T-cell (primary cell): Measurements from ENCODE around the gene SCN2A. TPM values are rescaled to one million over a fixed set of nuclear protein-coding genes. Genes with fewer than 3 reads are reported as not detected.

Experiments used
- ATAC-seq, 4 experiments: fragments of 200-7000 bp in 3 of 4; fragments of 150-1000 bp in 1 of 4; cut with Tn5 transposase; replicated peaks in 1 of 4; 1 replicate in 3 of 4; 2 replicates in 1 of 4; pipeline ENCODE4 v1.10.0; 2021; ENCODE audit warnings: moderate library complexity in 3 of 4, mild to moderate bottlenecking in 2 of 4, moderate number of reproducible peaks in 1 of 4
- CTCF ChIA-PET, 2 donors: fragments of 300-600 bp; sonication (Branson Sonifier 250); formaldehyde crosslinking; loops; one replicate each; lab custom pipeline; 2022; ENCODE audit warnings: antibody characterized with exemption in 2 of 2; lab: Charles Lee
- POLR2A ChIA-PET, 2 donors: fragments of 300-600 bp; sonication (Branson Sonifier 250); formaldehyde crosslinking; loops; one replicate each; lab custom pipeline; 2022; ENCODE audit warnings: antibody characterized with exemption in 2 of 2; lab: Charles Lee
- DNase-seq, 35 experiments: peaks; one replicate each; pipeline versions ENCODE4 v3.0.0 to v3.0.0-alpha.2; 2013 to 2023
- H3K27ac ChIP-seq: one replicate; pipeline ENCODE4 v1.5.1; 2013; ENCODE audit warnings: low read length
- H3K27me3 ChIP-seq, 2 experiments: replicated peaks in 1 of 2; 1 replicate in 1 of 2; 2 replicates in 1 of 2; pipeline versions ENCODE4 v1.6.1 to v1.7.0; 2013; ENCODE audit warnings: low read length in 1 of 2, mixed read lengths in 1 of 2; ENCODE audit not compliant: control insufficient read depth in 2 of 2, insufficient read depth in 2 of 2; ENCODE audit errors: extremely low read depth in 1 of 2
- H3K36me3 ChIP-seq, 2 donors: 1 replicate in 1 of 2; 2 replicates in 1 of 2; pipeline versions ENCODE4 v1.6.1 to v1.7.0; 2013; ENCODE audit warnings: low read length in 1 of 2; ENCODE audit not compliant: control insufficient read depth in 2 of 2, insufficient read depth in 1 of 2; ENCODE audit errors: extremely low read depth in 1 of 2
- H3K4me1 ChIP-seq, 2 experiments: 1 replicate in 1 of 2; 2 replicates in 1 of 2; pipeline versions ENCODE4 v1.6.1 to v1.7.0; 2013; ENCODE audit warnings: low read length in 2 of 2, mixed read lengths in 1 of 2; ENCODE audit not compliant: insufficient read depth in 2 of 2, control insufficient read depth in 1 of 2; ENCODE audit errors: extremely low read depth in 1 of 2
- H3K4me3 ChIP-seq, 2 donors: 1 replicate in 1 of 2; 2 replicates in 1 of 2; pipeline versions ENCODE4 v1.5.1 to v1.7.0; 2013; ENCODE audit warnings: mild to moderate bottlenecking in 2 of 2, low read length in 1 of 2, moderate library complexity in 1 of 2; ENCODE audit not compliant: control insufficient read depth in 1 of 2; ENCODE audit errors: extremely low read depth in 1 of 2
- H3K9me3 ChIP-seq: 2 replicates; pipeline ENCODE4 v1.7.0; 2013
- H3K27ac Mint-ChIP-seq, 2 donors: one replicate each; pipeline ENCODE4 v1.8.0; 2020 to 2021; ENCODE audit warnings: mild to moderate bottlenecking in 2 of 2, mixed read lengths in 2 of 2
- H3K27me3 Mint-ChIP-seq, 2 donors: one replicate each; pipeline ENCODE4 v1.8.0; 2021 to 2022; ENCODE audit warnings: mixed read lengths in 2 of 2
- H3K36me3 Mint-ChIP-seq: one replicate; pipeline ENCODE4 v1.8.0; 2021; ENCODE audit warnings: mixed read lengths
- H3K4me1 Mint-ChIP-seq, 3 donors: one replicate each; pipeline ENCODE4 v1.8.0; 2020 to 2022; ENCODE audit warnings: mixed read lengths in 3 of 3, mild to moderate bottlenecking in 1 of 3
- H3K4me3 Mint-ChIP-seq, 3 donors: one replicate each; pipeline ENCODE4 v1.8.0; 2020 to 2022; ENCODE audit warnings: mild to moderate bottlenecking in 3 of 3, mixed read lengths in 3 of 3, moderate library complexity in 3 of 3
- H3K9me3 Mint-ChIP-seq, 3 donors: one replicate each; pipeline ENCODE4 v1.8.0; 2020 to 2022; ENCODE audit warnings: mixed read lengths in 3 of 3
- WGBS: methylation state at CpG from one replicate; pipeline ENCODE4 v1.1.5; 2013; ENCODE audit warnings: missing lambda C conversion rate; ENCODE audit not compliant: insufficient coverage; 5-methylcytosine and 5-hydroxymethylcytosine counted together
- total RNA-seq, 35 experiments: library from RNA in 6 of 35; stranded (reverse) in 6 of 35; fragments of 120-200 nt in 1 of 35; gene quantifications; one replicate each; pipeline versions ENCODE4 v1.2.1 to v1.2.4 and lab custom pipeline; 2013 to 2026

The SCN2A gene
- total RNA-seq, 5 donors from 2014 or later (not counting 1 experiment from before 2014, with no cell fraction given): not detected

DNA sequence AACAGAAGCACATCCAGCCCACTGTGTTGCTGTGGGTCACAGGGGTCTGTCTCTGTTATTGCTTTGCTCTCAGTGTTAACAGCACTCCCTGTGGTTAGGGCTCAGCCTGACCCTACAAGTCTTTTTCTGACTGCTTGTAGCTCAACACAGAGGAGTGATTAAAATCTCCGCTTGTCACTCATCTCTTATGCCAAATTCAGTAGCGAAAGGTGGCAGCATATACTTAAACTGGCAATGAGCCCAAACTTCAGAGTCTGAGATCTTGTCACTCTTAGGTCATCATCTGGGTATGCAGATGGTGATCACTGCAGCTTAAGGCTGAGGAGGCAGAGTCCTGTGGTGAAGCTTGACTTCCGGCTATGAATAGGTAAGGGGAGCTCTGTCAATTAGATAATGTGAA lies 167.0 kb downstream of the SCN2A start:
- Mint-ChIP-seq H3K36me3 (no peaks in the 10 kb centered on the region), H3K27ac (no peak overlapping the region), H3K9me3 (no peaks in the 10 kb centered on the region), H3K4me1 (no peaks in the 10 kb centered on the region), H3K27me3 (peaks cover 7 to 22% of the 10 kb centered on the region in 2 donors), H3K4me3 (no peak overlapping the region)
- POLR2A ChIA-PET: no interaction called here
- H3K4me3 ChIP-seq: no peak overlapping the region
- CTCF ChIA-PET: no interaction called here
- ATAC-seq (no peak), DNase-seq (no peak)
- peaks cover 0 to 4% of the 10 kb centered on the region in 2 experiments for H3K27me3 ChIP-seq
- no CpG with 5 or more reads among the region's 3 CpGs for WGBS
- no peaks in the 10 kb centered on the region for H3K36me3 ChIP-seq
- peaks cover 0 to 2% of the 10 kb centered on the region in 2 experiments for H3K4me1 ChIP-seq
- H3K9me3 ChIP-seq: no peaks in the 10 kb centered on the region
- no peak overlapping the region for H3K27ac ChIP-seq

DNA sequence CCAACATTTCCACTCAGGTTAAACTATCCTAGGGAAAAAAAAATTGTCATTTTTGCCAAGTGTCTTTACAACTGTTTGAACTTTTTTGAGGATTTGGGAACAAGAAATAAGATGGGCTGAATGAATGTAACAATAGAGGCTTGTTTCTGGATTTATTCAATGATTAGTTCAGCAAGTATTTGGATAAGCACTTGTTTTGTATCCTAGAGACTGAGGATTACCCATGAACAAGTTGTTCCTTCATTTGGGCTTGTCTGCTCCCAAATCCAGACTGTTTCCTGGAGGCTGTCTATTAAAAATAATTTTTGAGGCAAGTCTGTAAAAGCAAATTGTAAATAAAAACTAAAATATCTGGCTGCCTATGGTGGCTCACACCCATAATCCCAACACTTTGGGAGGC lies 168.3 kb downstream of the SCN2A start:
- H3K4me3 Mint-ChIP-seq: no peak overlapping the region

DNA sequence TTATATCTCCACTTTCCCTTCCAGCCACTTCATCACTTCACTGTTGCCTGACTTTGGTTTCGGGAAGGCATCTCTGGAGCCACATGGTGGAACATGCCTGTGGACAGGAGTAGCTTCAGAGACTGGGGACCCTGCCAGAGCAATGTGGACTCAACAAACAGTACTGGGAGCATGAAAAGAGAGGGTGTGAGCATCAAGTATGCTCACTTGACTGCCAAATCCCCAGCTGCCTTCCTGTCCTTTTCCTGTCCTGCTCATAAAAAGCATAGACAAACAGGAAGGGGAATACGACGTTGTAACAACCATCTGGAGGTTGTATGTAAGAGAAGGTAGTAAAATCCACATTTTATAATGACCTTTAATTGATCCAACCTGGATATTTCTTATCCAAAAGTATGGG lies 169.0 kb downstream of the SCN2A start:
- no peak overlapping the region for H3K27ac Mint-ChIP-seq
- Histone ChIP-seq H3K4me3 (no peak overlapping the region), H3K27me3 (peaks cover 0 to 4% of the 10 kb centered on the region in 2 experiments), H3K27ac (no peak overlapping the region), H3K9me3 (no peaks in the 10 kb centered on the region), H3K36me3 (no peaks in the 10 kb centered on the region), H3K4me1 (no peaks in the 10 kb centered on the region)
- no peaks in the 10 kb centered on the region for H3K9me3 Mint-ChIP-seq
- no CpG with 5 or more reads among the region's 3 CpGs for WGBS
- ChIA-PET CTCF (interaction anchor here (0.6 to 1.4 kb wide), 2 partner anchors 466 to 1222 kb away, joined by 3 read pairs; no protein-coding TSS in a partner anchor), POLR2A (no interaction called here)
- H3K36me3 Mint-ChIP-seq: no peaks in the 10 kb centered on the region
- peaks cover 7 to 16% of the 10 kb centered on the region in 2 donors for H3K27me3 Mint-ChIP-seq
- DNase-seq: no peak
- no peak for ATAC-seq
- H3K4me3 Mint-ChIP-seq: no peak overlapping the region
- no peaks in the 10 kb centered on the region for H3K4me1 Mint-ChIP-seq

More for the DNA sequence above, 168.3 kb downstream of the SCN2A start:
- Mint-ChIP-seq H3K4me1 (no peaks in the 10 kb centered on the region), H3K9me3 (no peaks in the 10 kb centered on the region), H3K36me3 (no peaks in the 10 kb centered on the region), H3K27ac (no peak overlapping the region), H3K27me3 (peaks cover 7 to 16% of the 10 kb centered on the region in 2 donors)
- POLR2A ChIA-PET: no interaction called here
- Histone ChIP-seq H3K36me3 (no peaks in the 10 kb centered on the region), H3K4me1 (no peaks in the 10 kb centered on the region), H3K27me3 (peaks cover 0 to 4% of the 10 kb centered on the region in 2 experiments), H3K9me3 (no peaks in the 10 kb centered on the region), H3K27ac (no peak overlapping the region), H3K4me3 (no peak overlapping the region)
- CTCF ChIA-PET: interaction anchor here in 1 of 2 donors (1.4 kb wide), 1 partner anchor 467 kb away, joined by 3 read pairs; no protein-coding TSS in a partner anchor
- ATAC-seq: no peak
- DNase-seq: no peak

DNA sequence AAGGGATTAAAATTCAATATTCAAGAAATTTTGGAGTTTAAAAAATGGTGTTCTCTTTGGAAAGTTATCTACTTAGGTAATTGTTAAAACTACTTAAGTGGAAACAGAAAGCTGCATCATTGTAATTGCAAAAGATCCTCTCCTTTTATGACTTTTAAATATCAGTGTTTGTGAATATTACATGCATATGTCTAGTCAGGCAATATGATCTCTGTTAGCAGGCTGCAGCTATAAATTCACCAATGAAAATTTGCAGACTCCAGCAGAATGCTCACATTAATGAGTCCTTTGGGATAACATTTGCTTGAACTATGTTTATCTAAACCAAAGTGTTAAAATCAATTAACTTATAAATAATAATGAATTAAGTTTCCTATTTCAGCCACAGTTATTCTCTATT lies 171.1 kb downstream of the SCN2A start:
- DNase-seq: no peak
- ChIA-PET POLR2A (no interaction called here), CTCF (interaction anchor here (0.7 to 1.4 kb wide), 3 partner anchors 393 to 464 kb away, joined by 4 to 8 read pairs (median 4); no protein-coding TSS in a partner anchor)
- H3K36me3 Mint-ChIP-seq: no peaks in the 10 kb centered on the region
- Histone ChIP-seq H3K9me3 (no peaks in the 10 kb centered on the region), H3K36me3 (no peaks in the 10 kb centered on the region), H3K27me3 (peaks cover 0 to 4% of the 10 kb centered on the region in 2 experiments), H3K4me3 (no peak overlapping the region), H3K27ac (no peak overlapping the region), H3K4me1 (no peaks in the 10 kb centered on the region)
- no peaks in the 10 kb centered on the region for H3K9me3 Mint-ChIP-seq
- no peak overlapping the region for H3K4me3 Mint-ChIP-seq
- no peak overlapping the region for H3K27ac Mint-ChIP-seq
- no peak for ATAC-seq
- H3K4me1 Mint-ChIP-seq: no peaks in the 10 kb centered on the region
- peaks cover 7 to 15% of the 10 kb centered on the region in 2 donors for H3K27me3 Mint-ChIP-seq

DNA sequence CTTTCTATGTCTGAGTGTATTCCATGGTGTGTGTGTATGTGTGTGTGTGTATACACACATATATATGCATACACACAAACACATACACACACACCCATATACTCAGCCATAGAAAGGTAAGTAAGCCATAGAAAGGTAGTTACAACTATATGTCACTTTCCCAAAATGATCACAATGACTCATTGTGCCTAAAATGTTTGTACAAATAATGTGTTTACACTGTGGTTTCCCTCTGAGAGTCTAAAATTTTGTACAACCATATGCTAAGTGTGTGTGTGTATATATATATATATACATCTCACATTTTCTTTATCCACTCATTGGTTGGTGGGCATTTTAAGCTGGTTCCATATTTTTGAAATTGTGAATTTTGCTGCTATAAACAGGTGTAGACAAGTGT lies 175.0 kb downstream of the SCN2A start:
- H3K9me3 Mint-ChIP-seq: peaks cover 4 to 7% (median 4%) of the 10 kb centered on the region in 3 donors
- H3K9me3 ChIP-seq: no peaks in the 10 kb centered on the region
- H3K27ac Mint-ChIP-seq: no peak overlapping the region
- CTCF ChIA-PET: no interaction called here
- ATAC-seq (no peak), DNase-seq (no peak)
- H3K4me1 Mint-ChIP-seq: no peaks in the 10 kb centered on the region
- peaks cover 2 to 8% of the 10 kb centered on the region in 2 donors for H3K27me3 Mint-ChIP-seq
- H3K27ac ChIP-seq: no peak overlapping the region
- no peaks in the 10 kb centered on the region for H3K4me1 ChIP-seq
- no peaks in the 10 kb centered on the region for H3K36me3 Mint-ChIP-seq
- H3K36me3 ChIP-seq: no peaks in the 10 kb centered on the region
- H3K4me3 Mint-ChIP-seq: no peak overlapping the region
- POLR2A ChIA-PET: no interaction called here
- peaks cover 0 to 1% of the 10 kb centered on the region in 2 experiments for H3K27me3 ChIP-seq
- H3K4me3 ChIP-seq: no peak overlapping the region

DNA sequence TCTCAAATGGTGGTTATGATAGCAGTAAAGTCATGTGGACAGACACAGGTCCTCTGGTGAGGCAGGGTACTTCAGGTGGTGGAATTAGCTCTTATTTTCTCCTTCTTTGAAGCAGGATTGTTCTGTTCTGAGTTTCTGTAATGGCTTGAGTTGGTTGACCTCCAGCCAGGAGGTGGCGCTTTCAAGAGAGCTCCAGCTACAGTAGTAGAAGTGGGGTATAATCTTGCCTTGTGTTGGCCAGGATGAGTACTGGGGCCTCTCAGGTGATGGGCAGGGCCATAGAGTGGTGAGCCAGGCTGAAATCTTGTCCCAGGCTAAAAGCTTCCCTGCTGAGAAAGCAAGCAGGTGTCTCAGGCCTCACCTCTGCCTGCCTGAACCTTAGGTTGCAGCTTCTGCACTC lies 177.8 kb downstream of the SCN2A start:
- POLR2A ChIA-PET: no interaction called here
- 100% methylated on average over 1 of the region's 1 CpG for WGBS
- CTCF ChIA-PET: interaction anchor here in 1 of 2 donors (1.0 kb wide), 1 partner anchor 457 kb away, joined by 4 read pairs; no protein-coding TSS in a partner anchor

More for the DNA sequence above, 177.8 kb downstream of the SCN2A start:
- Histone ChIP-seq H3K36me3 (no peaks in the 10 kb centered on the region), H3K4me3 (no peak overlapping the region), H3K9me3 (no peaks in the 10 kb centered on the region), H3K27ac (no peak overlapping the region), H3K4me1 (no peaks in the 10 kb centered on the region), H3K27me3 (no peaks in the 10 kb centered on the region)
- Mint-ChIP-seq H3K4me3 (no peak overlapping the region), H3K9me3 (peaks cover 4 to 7% (median 4%) of the 10 kb centered on the region in 3 donors), H3K4me1 (no peaks in the 10 kb centered on the region), H3K36me3 (no peaks in the 10 kb centered on the region), H3K27me3 (peaks cover 2 to 4% of the 10 kb centered on the region in 2 donors), H3K27ac (no peak overlapping the region)
- ATAC-seq: no peak
- DNase-seq: no peak
